BLaER1 (cell line): ENCODE measurements around the gene SECTM1.

Experiments
- H3K27ac ChIP-seq: shearing (Covaris generic); formaldehyde crosslinking; 2 replicates; pipeline ENCODE4 v1.8.1; 2022
- H3K27me3 ChIP-seq: shearing (Covaris generic); formaldehyde crosslinking; 2 replicates; pipeline ENCODE4 v1.8.1; 2022
- H3K36me3 ChIP-seq: shearing (Covaris generic); formaldehyde crosslinking; 2 replicates; pipeline ENCODE4 v1.8.1; 2022
- H3K4me1 ChIP-seq: shearing (Covaris generic); formaldehyde crosslinking; 2 replicates; pipeline ENCODE4 v1.8.1; 2022
- H3K4me2 ChIP-seq: shearing (Covaris generic); formaldehyde crosslinking; 2 replicates; pipeline ENCODE4 v1.8.1; 2022
- H3K4me3 ChIP-seq: shearing (Covaris generic); formaldehyde crosslinking; 2 replicates; pipeline ENCODE4 v1.8.1; 2022
- H3K9ac ChIP-seq: shearing (Covaris generic); formaldehyde crosslinking; 2 replicates; pipeline ENCODE4 v1.8.1; 2022
- H3K9me3 ChIP-seq: shearing (Covaris generic); formaldehyde crosslinking; 2 replicates; pipeline ENCODE4 v1.8.1; 2022
- H4K20me1 ChIP-seq: shearing (Covaris generic); formaldehyde crosslinking; 2 replicates; pipeline ENCODE4 v1.8.1; 2022
- Cebpa-rat ChIP-seq: shearing (Covaris generic); IDR thresholded peaks from 2 replicates; pipeline ENCODE4 v1.8.1; 2022

The SECTM1 gene

DNA sequence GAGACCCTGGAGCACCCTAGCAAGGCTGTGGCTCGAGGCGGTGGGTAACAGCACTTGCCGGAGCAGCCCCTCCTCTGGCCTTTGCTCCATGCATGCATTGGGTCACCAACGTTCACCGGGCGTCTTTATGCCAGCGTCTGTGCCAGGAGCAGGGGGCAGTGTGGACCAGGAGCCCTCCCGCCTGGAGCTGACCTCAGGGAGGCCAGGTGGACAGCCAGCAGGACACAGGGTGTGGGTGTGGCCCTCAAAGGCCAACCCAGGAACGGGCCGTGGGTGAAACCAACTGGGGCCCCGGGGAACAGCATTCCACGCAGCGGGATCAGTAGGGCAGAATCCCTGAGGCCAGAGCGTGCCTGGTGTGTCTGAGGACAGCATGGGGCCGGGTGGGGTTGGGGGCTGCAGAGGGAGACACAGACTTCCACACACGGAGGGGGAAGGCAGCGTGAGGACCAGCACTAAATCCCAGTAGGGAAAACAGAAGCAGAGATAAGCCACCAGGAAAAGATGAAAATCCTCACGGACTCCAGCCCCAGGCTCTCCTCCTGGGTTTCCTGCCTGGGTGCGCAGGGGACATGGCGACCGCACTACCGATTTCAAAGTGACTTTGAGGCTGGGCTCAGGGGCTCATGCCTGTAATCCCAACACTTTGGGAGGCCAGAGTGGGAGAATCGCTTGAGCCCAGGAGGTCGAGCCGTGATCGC is 13.3 kb downstream of the SECTM1 start:
- Histone ChIP-seq H3K4me2 (no peak overlapping the region), H3K36me3 (no peaks in the 10 kb centered on the region), H3K4me3 (no peak overlapping the region), H3K27ac (no peak overlapping the region), H3K9me3 (peaks cover 14% of the 10 kb centered on the region; the same call in 1 of the 2 replicates), H3K27me3 (peaks cover 57% of the 10 kb centered on the region), H3K9ac (no peak overlapping the region), H4K20me1 (peaks cover 8% of the 10 kb centered on the region; the same call in 1 of the 2 replicates), H3K4me1 (peaks cover 52% of the 10 kb centered on the region)
- TF ChIP-seq Cebpa-rat: no peak

DNA sequence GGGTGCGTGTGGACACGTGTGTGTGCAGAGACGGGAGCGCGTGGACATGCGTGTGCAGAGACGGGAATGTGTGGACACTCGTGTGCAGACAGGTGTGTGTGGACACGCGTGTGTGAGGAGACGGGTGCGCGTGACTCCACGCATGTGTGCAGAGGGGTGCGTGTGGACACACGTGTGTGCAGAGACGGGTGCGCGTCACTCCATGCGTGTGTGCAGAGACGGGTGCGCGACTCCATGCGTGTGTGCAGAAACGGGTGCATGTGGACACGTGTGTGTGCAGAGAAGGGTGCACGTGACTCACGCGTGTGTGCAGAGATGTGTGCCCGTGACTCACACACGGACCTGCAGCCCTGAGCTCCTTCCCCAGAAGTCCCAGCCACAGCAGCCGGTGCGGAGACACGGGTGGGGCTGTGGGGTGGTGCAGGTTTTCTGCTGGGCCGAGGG is 13.9 kb downstream of the SECTM1 start:
- peaks cover 58% of the 10 kb centered on the region for H3K27me3 ChIP-seq
- no peak overlapping the region for H3K4me3 ChIP-seq
- H4K20me1 ChIP-seq: peaks cover 8% of the 10 kb centered on the region; the same call in 1 of the 2 replicates
- no peak for TF ChIP-seq Cebpa-rat
- H3K4me1 ChIP-seq: peaks cover 52% of the 10 kb centered on the region
- no peaks in the 10 kb centered on the region for H3K36me3 ChIP-seq
- H3K4me2 ChIP-seq: no peak overlapping the region
- H3K9me3 ChIP-seq: peaks cover 14% of the 10 kb centered on the region; the same call in 1 of the 2 replicates
- H3K27ac ChIP-seq: no peak overlapping the region
- no peak overlapping the region for H3K9ac ChIP-seq

DNA sequence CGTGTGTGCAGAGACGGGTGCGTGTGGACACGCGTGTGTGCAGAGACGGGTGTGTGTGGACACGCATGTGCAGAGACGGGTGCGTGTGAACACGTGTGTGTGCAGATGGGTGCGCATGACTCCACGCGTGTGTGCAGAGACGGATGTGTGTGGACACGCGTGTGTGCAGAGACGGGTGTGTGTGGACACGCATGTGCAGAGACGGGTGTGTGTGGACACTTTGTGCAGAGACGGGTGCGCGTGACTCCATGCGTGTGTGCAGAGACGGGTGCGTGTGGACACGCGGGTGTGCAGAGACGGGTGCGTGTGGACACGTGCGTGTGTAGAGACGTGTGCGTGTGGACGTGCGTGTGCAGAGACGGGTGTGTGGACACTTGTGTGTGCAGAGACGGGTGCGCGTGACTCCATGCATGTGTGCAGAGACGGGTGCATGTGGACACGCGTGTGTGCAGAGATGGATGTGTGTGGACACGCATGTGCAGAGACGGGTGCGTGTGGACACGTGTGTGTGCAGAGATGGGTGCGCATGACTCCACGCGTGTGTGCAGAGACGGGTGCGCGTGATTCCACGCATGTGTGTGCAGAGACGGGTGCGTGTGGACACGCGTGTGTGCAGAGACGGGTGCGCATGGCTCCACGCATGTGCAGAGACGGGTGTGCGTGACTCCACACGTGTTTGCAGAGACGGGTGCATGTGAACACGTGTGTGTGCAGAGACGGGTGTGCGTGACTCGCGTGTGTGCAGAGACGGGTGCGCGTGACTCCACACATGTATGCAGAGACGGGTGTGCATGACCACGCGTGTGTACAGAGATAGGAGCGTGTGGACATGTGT is 14.6 kb downstream of the SECTM1 start:
- Histone ChIP-seq H3K9ac (no peak overlapping the region), H3K27me3 (peaks cover 63% of the 10 kb centered on the region), H3K4me2 (no peak overlapping the region), H4K20me1 (peaks cover 8% of the 10 kb centered on the region; the same call in 1 of the 2 replicates), H3K27ac (no peak overlapping the region), H3K36me3 (no peaks in the 10 kb centered on the region), H3K9me3 (peaks cover 14% of the 10 kb centered on the region; the same call in 1 of the 2 replicates), H3K4me3 (no peak overlapping the region), H3K4me1 (peaks cover 52% of the 10 kb centered on the region)
- no peak for TF ChIP-seq Cebpa-rat

DNA sequence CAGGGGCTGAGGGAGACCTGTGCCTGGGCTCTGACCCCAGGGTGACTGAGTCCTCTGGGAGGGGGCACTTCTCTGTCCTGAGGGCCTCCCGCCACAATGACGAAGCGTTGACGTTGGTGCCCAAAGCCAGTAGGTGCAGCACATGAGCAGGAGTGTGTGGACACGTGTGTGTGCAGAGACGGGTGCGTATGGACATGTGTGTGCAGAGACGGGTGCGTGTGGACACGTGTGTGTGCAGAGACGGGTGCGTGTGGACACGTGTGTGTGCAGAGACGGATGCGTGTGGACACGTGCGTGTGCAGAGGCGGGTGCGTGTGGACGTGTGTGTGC is 15.4 kb downstream of the SECTM1 start:
- H3K9ac ChIP-seq: no peak overlapping the region
- H3K36me3 ChIP-seq: no peaks in the 10 kb centered on the region
- TF ChIP-seq Cebpa-rat: no peak
- no peak overlapping the region for H3K4me3 ChIP-seq
- H4K20me1 ChIP-seq: peaks cover 8% of the 10 kb centered on the region; the same call in 1 of the 2 replicates
- no peak overlapping the region for H3K4me2 ChIP-seq
- H3K27ac ChIP-seq: no peak overlapping the region
- peaks cover 51% of the 10 kb centered on the region for H3K4me1 ChIP-seq
- H3K27me3 ChIP-seq: peaks cover 66% of the 10 kb centered on the region
- H3K9me3 ChIP-seq: peaks cover 14% of the 10 kb centered on the region; the same call in 1 of the 2 replicates

DNA sequence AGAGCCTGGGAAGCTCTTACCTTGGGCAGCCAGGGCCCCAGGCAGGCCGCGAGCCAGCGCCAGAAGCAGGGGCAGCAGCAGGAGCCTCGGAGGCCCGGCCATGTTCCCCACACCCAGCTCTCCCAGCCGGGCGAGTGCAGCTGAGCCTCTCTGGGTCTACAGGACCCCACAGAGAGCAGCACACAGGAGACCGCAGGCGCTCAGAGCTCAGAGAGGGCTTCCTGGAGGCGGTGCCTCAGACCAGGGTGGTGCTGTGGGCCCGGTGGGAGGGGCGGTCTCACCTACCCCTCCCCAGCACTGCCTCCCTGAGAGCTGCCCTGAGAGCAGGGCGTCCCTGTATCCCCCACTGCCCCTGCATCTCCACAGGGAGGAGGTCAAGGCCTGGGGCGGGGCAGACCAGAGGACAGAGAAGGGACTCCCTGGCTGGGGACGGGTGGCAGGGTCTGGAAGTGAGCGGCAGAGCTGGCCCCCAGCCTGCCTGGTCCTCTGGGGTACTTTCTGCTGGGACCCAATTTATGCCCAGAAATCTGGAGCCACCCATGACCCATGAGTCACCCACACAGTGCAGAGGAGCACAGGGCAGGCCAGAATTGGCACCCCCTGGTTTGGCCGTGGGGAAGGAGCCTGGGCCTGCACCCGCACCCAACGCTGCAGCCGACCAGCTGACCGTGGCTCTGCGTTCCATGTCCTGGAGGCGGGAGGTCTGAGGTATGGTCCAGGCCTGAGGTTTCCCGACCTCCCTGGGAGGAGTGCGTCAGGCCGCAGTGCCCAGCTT is 16.0 kb downstream of the SECTM1 start, which contains the start of gene CD7:
CD7 (minus strand) TSS at position 215 of the 775 bp plus-strand sequence; CDS start at position 102, 113 bp downstream.
- Histone ChIP-seq H3K4me1 (peaks cover 51% of the 10 kb centered on the region), H3K27ac (no peak within 1 kb of the TSS), H3K9me3 (peaks cover 14% of the 10 kb centered on the region; the same call in 1 of the 2 replicates), H3K36me3 (no peaks in the 10 kb centered on the region), H4K20me1 (peaks cover 8% of the 10 kb centered on the region; the same call in 1 of the 2 replicates), H3K4me3 (no peak within 1 kb of the TSS), H3K4me2 (peak within 1 kb of the TSS; percentile 81), H3K27me3 (peaks cover 62% of the 10 kb centered on the region), H3K9ac (no peak within 1 kb of the TSS)
- no peak for TF ChIP-seq Cebpa-rat

DNA sequence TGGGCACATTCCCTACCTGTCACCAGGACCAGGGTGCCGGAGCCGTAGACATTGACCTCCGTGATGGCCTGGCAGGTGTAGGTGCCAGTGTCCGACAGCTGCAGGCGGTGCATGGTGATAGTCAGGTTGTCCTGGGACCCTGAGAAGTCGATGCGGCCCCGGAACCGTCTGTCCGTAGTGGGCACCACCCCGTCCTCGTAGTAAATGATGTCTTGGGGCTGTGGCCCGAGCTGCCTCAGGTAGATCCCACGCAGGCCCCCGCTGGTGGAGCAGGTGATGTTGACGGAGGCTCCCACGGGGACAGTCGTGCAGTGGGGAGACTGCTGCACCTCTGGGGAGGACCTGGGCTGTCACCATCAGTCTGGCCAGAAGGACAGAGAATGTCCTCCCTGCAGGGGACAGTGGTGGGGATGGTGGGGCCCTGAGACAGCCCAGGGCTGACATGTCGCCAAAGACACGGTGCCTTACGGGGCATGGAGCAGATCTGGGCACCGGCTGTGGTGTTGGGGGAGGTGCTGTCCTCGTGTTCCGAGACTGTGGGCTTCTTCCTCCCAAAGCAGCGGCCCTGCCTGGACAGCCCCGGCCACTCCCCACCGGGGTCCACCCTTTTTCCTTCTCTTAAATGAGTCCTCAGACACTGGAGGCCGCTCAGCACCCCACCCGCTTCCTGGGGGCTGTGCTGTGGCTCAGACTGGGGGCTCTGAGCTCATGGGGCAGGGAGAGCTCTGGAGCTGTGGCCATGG is 16.7 kb downstream of the SECTM1 start:
- no peak for TF ChIP-seq Cebpa-rat

DNA sequence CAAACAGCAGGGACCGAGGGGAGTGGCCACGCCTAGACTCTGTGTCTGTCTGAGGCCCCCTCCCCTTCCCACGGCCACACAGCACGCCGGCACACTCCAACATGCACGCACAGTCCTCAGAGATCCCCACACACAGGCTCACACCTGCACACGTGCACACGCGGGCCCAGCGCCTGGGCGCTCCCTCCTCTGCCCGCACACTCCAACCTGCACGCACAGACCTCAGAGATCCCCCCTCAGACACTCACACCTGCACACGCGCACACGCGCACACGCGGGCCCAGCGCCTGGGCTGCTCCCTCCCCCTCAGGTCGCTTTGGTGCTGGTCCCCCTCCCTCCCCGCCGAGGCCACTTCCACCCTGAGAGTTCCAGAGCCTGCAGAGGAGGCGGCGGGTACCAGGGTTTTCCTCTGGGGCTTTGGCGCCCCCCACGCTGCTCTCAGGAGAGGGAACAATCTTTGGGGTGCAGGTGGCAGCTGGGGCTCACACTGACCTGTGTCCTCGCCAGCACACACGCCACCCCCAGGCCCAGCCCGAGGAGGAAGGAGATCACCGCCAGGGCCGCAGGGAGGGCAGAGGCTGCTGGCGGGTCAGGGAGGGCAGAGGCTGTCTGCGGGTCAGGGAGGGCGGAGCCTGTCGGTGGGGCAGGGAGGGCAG is 17.7 kb downstream of the SECTM1 start:
- no peaks in the 10 kb centered on the region; the same call in 1 of the 2 replicates for H4K20me1 ChIP-seq
- no peak for TF ChIP-seq Cebpa-rat
- peak overlapping the region; percentile 81 for H3K4me2 ChIP-seq

More for the DNA sequence above, 16.7 kb downstream of the SECTM1 start:
- H4K20me1 ChIP-seq: peaks cover 6% of the 10 kb centered on the region; the same call in 1 of the 2 replicates
- H3K36me3 ChIP-seq: no peaks in the 10 kb centered on the region
- H3K4me2 ChIP-seq: peak overlapping the region; percentile 81
- no peak overlapping the region for H3K27ac ChIP-seq
- H3K9me3 ChIP-seq: peaks cover 14% of the 10 kb centered on the region; the same call in 1 of the 2 replicates
- peaks cover 45% of the 10 kb centered on the region for H3K4me1 ChIP-seq
- H3K9ac ChIP-seq: no peak overlapping the region
- H3K27me3 ChIP-seq: peaks cover 56% of the 10 kb centered on the region
- no peak overlapping the region for H3K4me3 ChIP-seq

More for the DNA sequence above, 17.7 kb downstream of the SECTM1 start:
- H3K27ac ChIP-seq: no peak overlapping the region
- H3K36me3 ChIP-seq: no peaks in the 10 kb centered on the region
- H3K9ac ChIP-seq: no peak overlapping the region
- peaks cover 46% of the 10 kb centered on the region for H3K27me3 ChIP-seq
- H3K9me3 ChIP-seq: peaks cover 14% of the 10 kb centered on the region; the same call in 1 of the 2 replicates
- peak overlapping the region; percentile 31; the same call in 1 of the 2 replicates for H3K4me3 ChIP-seq
- H3K4me1 ChIP-seq: peaks cover 42% of the 10 kb centered on the region
